B cell (primary cell): Measurements from ENCODE around the gene BEAN1. TPM values are rescaled to one million over a fixed set of nuclear protein-coding genes. Genes with fewer than 3 reads are reported as not detected.

ENCODE experiments used
- ATAC-seq: fragments of 200-7000 bp; cut with Tn5 transposase; one replicate; pipeline ENCODE4 v1.10.0; 2021; ENCODE audit warnings: low read depth, mild to moderate bottlenecking, moderate number of reproducible peaks, moderate library complexity
- CTCF ChIA-PET: fragments of 350-600 bp; sonication (Branson Sonifier 250); formaldehyde crosslinking; loops from one replicate; lab custom pipeline; 2021; ENCODE audit warnings: antibody characterized with exemption, inconsistent platforms; lab: Charles Lee
- POLR2A ChIA-PET: fragments of 350-600 bp; sonication (Branson Sonifier 250); formaldehyde crosslinking; loops from one replicate; lab custom pipeline; 2021; ENCODE audit warnings: antibody characterized with exemption; lab: Charles Lee
- DNase-seq: peaks from one replicate; pipeline ENCODE4 v3.0.0; 2013
- H2AFZ ChIP-seq: 2 replicates; pipeline ENCODE4 v1.6.1; 2012; ENCODE audit warnings: mild to moderate bottlenecking, low read depth, low read length; ENCODE audit not compliant: insufficient read depth, poor library complexity, severe bottlenecking
- H3K27ac ChIP-seq, 2 donors: 1 replicate in 1 of 2; 2 replicates in 1 of 2; pipeline ENCODE4 v1.5.1; 2012 to 2013; ENCODE audit warnings: low read length in 2 of 2, mild to moderate bottlenecking in 2 of 2, moderate library complexity in 1 of 2
- H3K27me3 ChIP-seq, 4 experiments: fragments of 200-600 bp in 1 of 4; sonication (generic) in 1 of 4; replicated peaks in 1 of 4; 1 replicate in 2 of 4; 2 replicates in 2 of 4; pipeline versions ENCODE4 v1.6.1 to v1.7.0; 2013 to 2016; ENCODE audit warnings: low read length in 3 of 4, mild to moderate bottlenecking in 2 of 4, mixed read lengths in 1 of 4, moderate library complexity in 1 of 4; ENCODE audit not compliant: insufficient read depth in 4 of 4, control insufficient read depth in 3 of 4; ENCODE audit errors: control extremely low read depth in 1 of 4
- H3K36me3 ChIP-seq, 2 experiments: replicated peaks in 1 of 2; 1 replicate in 1 of 2; 2 replicates in 1 of 2; pipeline versions ENCODE4 v1.6.1 to v1.7.1; 2013; ENCODE audit warnings: low read length in 1 of 2; ENCODE audit not compliant: insufficient read depth in 2 of 2, control insufficient read depth in 1 of 2; ENCODE audit errors: control extremely low read depth in 1 of 2, extremely low read depth in 1 of 2
- H3K4me1 ChIP-seq, 2 donors: fragments of 200-600 bp in 1 of 2; sonication (generic) in 1 of 2; 1 replicate in 1 of 2; 2 replicates in 1 of 2; pipeline versions ENCODE4 v1.5.1 to v1.6.1; 2013 to 2017; ENCODE audit warnings: low read length in 2 of 2; ENCODE audit not compliant: control insufficient read depth in 2 of 2, insufficient read depth in 2 of 2
- H3K4me2 ChIP-seq: replicated peaks from 2 replicates; pipeline ENCODE3; 2012; ENCODE audit warnings: mild to moderate bottlenecking, low read depth, low read length; ENCODE audit not compliant: poor library complexity, severe bottlenecking
- H3K4me3 ChIP-seq, 5 experiments: fragments of 200-600 bp in 1 of 5; sonication (generic) in 1 of 5; 1 replicate in 3 of 5; 2 replicates in 2 of 5; pipeline versions ENCODE4 v1.5.1 to v1.7.0; 2011 to 2016; ENCODE audit warnings: low read length in 4 of 5, mild to moderate bottlenecking in 4 of 5, low read depth in 2 of 5, control low read depth in 1 of 5, moderate library complexity in 1 of 5; ENCODE audit not compliant: insufficient read depth in 1 of 5; ENCODE audit errors: control extremely low read depth in 1 of 5, extremely low read depth in 1 of 5
- H3K79me2 ChIP-seq: fragments of 200-600 bp; sonication (generic); one replicate; pipeline ENCODE4 v1.6.0; 2016; ENCODE audit warnings: low read length; ENCODE audit not compliant: control insufficient read depth, insufficient read depth
- H3K9ac ChIP-seq: fragments of 200-600 bp; sonication (generic); 2 replicates; pipeline ENCODE4 v1.6.1; 2017; ENCODE audit warnings: mild to moderate bottlenecking, low read length, moderate library complexity
- H3K9me3 ChIP-seq, 3 donors: one replicate each; pipeline versions ENCODE4 v1.6.1 to v1.7.1; 2013; ENCODE audit warnings: low read length in 2 of 3; ENCODE audit not compliant: control insufficient read depth in 2 of 3, insufficient read depth in 1 of 3; ENCODE audit errors: control extremely low read depth in 1 of 3
- H4K20me1 ChIP-seq: 2 replicates; pipeline ENCODE4 v1.6.0; 2012; ENCODE audit warnings: mild to moderate bottlenecking, low read length; ENCODE audit not compliant: insufficient read depth, control insufficient read depth, poor library complexity, severe bottlenecking
- H3K27ac Mint-ChIP-seq: one replicate; pipeline ENCODE4 v1.8.0; 2021; ENCODE audit warnings: mixed read lengths
- H3K27me3 Mint-ChIP-seq: one replicate; pipeline ENCODE4 v1.8.0; 2021; ENCODE audit warnings: mixed read lengths
- H3K4me1 Mint-ChIP-seq: one replicate; pipeline ENCODE4 v1.8.0; 2021; ENCODE audit warnings: mixed read lengths
- H3K4me3 Mint-ChIP-seq: one replicate; pipeline ENCODE4 v1.8.0; 2021; ENCODE audit warnings: mixed read lengths
- H3K9me3 Mint-ChIP-seq: one replicate; pipeline ENCODE4 v1.8.0; 2022; ENCODE audit warnings: mixed read lengths; ENCODE audit not compliant: insufficient read depth
- EZH2 ChIP-seq: IDR thresholded peaks from 2 replicates; pipeline ENCODE4 v1.6.1; 2012; ENCODE audit warnings: borderline replicate concordance, low read depth, mild to moderate bottlenecking, moderate library complexity, low read length; ENCODE audit not compliant: insufficient read depth, poor library complexity, severe bottlenecking
- WGBS: methylation state at CpG from one replicate; pipeline ENCODE4 v1.1.5; 2013; ENCODE audit warnings: missing lambda C conversion rate; ENCODE audit not compliant: insufficient coverage; 5-methylcytosine and 5-hydroxymethylcytosine counted together
- intact Hi-C: fragments of 100-400 bp; cut with micrococcal nuclease; formaldehyde crosslinking; loops from one replicate; pipeline ENCODE4 v1.10.0; 2022
- polyA plus RNA-seq: library from polyadenylated mRNA; depleted of rRNA; stranded (reverse); fragments of >200 nt; gene quantifications from 2 replicates; pipeline ENCODE4 v1.2.3, GENCODE V29; 2012
- total RNA-seq, 2 donors: library from RNA; stranded (reverse); fragments of 120-200 nt in 1 of 2; gene quantifications; 1 replicate in 1 of 2; 2 replicates in 1 of 2; pipeline versions ENCODE4 v1.2.3 to v1.2.4, GENCODE V29; 2013 to 2022
- TF ChIP-seq, protein P1 (sequence below): fragments of 200-600 bp; IDR thresholded peaks from one replicate; pipeline ENCODE4 v1.8.0; 2022; ENCODE audit warnings: antibody characterized with exemption, mild to moderate bottlenecking

The BEAN1 gene
- total and polyA plus RNA-seq, 2 donors (not counting 1 experiment from before 2014, with no cell fraction given), result not detected

DNA sequence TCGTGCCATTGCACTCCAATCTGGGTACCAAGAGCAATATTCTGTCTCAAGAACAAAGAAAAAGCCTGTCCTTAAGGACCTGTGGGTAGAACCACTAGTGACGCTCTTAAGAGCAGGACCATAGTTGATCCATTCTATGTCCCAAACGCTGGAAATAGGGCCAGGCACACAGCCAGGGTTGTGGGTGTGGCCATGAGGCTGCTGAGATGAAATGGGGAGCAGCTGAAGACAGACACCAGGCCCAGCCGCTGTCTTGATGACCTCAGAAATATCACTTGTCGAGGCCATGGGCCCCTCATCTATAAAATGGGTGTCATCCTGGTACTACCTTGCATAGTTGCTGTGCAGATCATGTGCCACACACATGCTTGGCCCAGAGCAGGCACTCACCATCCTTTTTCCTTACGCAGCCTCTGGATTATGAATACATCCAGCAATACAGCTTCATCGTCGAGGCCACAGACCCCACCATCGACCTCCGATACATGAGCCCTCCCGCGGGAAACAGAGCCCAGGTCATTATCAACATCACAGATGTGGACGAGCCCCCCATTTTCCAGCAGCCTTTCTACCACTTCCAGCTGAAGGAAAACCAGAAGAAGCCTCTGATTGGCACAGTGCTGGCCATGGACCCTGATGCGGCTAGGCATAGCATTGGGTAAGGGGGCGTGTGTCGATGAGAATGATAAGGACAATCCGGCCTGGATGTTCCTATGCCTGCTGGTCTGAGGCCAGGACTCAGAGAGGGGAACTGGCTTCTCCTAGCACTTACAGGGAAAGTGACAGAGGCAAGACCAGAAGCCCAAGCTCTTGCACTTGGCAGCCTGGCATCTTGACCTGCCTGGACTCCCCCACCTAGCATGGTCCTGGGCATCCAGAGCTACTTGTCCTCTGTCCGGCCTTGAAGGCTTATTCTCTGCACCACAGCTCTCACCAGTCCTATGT, 35.1 kb upstream of the BEAN1 start:
- CTCF ChIA-PET, result no interaction called here
- 89% methylated on average over 18 of the region's 18 CpGs for WGBS

More for the DNA sequence above, 35.1 kb upstream of the BEAN1 start:
- no peaks in the 10 kb centered on the region for H3K4me1 Mint-ChIP-seq
- no peak overlapping the region for H3K4me3 Mint-ChIP-seq
- Histone ChIP-seq H3K79me2 (no peaks in the 10 kb centered on the region), H3K36me3 (no peaks in the 10 kb centered on the region), H3K4me2 (no peak overlapping the region), H3K4me3 (no peak overlapping the region), H3K27ac (no peak overlapping the region), H3K9ac (no peak overlapping the region), H3K9me3 (no peaks in the 10 kb centered on the region), H3K4me1 (no peaks in the 10 kb centered on the region), H3K27me3 (no peaks in the 10 kb centered on the region), H2AFZ (no peak overlapping the region), H4K20me1 (no peaks in the 10 kb centered on the region)
- H3K27ac Mint-ChIP-seq, result no peak overlapping the region
- POLR2A ChIA-PET, result interaction anchor here (0.6 kb wide), 1 partner anchor 17 kb away, joined by 4 read pairs; no protein-coding TSS in a partner anchor
- ATAC-seq (no peak), DNase-seq (no peak)
- no peaks in the 10 kb centered on the region for H3K9me3 Mint-ChIP-seq
- H3K27me3 Mint-ChIP-seq, result peaks cover 26% of the 10 kb centered on the region
- intact Hi-C loops, result no loop called here
- no peak for TF ChIP-seq EZH2
- TF ChIP-seq, protein P1, sequence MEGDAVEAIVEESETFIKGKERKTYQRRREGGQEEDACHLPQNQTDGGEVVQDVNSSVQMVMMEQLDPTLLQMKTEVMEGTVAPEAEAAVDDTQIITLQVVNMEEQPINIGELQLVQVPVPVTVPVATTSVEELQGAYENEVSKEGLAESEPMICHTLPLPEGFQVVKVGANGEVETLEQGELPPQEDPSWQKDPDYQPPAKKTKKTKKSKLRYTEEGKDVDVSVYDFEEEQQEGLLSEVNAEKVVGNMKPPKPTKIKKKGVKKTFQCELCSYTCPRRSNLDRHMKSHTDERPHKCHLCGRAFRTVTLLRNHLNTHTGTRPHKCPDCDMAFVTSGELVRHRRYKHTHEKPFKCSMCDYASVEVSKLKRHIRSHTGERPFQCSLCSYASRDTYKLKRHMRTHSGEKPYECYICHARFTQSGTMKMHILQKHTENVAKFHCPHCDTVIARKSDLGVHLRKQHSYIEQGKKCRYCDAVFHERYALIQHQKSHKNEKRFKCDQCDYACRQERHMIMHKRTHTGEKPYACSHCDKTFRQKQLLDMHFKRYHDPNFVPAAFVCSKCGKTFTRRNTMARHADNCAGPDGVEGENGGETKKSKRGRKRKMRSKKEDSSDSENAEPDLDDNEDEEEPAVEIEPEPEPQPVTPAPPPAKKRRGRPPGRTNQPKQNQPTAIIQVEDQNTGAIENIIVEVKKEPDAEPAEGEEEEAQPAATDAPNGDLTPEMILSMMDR, result no peak
